Middle frontal gyrus (tissue), 1 donor: ENCODE data around the gene OR1J4.
"Not testable (repeated sequence)": the region's sequence is repeated elsewhere in the genome, so short reads cannot be mapped to it uniquely, and the experiment has no call there.

Experiments used
- DNase-seq: peaks from one replicate; pipeline ENCODE4 v3.0.0-alpha.2; 2015; ENCODE audit warnings: low spot score; ENCODE audit errors: extremely low spot score

The OR1J4 gene, protein sequence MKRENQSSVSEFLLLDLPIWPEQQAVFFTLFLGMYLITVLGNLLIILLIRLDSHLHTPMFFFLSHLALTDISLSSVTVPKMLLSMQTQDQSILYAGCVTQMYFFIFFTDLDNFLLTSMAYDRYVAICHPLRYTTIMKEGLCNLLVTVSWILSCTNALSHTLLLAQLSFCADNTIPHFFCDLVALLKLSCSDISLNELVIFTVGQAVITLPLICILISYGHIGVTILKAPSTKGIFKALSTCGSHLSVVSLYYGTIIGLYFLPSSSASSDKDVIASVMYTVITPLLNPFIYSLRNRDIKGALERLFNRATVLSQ

DNA sequence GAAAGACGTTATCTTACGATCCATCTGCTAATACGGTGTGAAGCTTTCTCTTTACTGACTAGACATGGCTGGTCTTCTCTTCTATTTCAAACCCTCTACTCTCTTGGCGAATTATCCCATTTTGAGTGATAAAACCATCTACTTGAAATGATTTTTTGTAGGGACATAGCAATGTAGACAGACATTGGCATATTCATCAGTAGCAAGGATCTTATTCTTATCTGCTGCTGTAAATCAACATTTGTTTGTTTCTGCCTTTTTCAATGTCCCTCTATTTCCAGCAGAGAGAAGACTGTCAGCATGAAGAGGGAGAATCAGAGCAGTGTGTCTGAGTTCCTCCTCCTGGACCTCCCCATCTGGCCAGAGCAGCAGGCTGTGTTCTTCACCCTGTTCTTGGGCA, at the start of gene OR1J4:
OR1J4 (plus strand) TSS at position 301 of the 400 bp plus-strand sequence; CDS start at position 301, 0 bp downstream.
- DNase-seq = no peak

DNA sequence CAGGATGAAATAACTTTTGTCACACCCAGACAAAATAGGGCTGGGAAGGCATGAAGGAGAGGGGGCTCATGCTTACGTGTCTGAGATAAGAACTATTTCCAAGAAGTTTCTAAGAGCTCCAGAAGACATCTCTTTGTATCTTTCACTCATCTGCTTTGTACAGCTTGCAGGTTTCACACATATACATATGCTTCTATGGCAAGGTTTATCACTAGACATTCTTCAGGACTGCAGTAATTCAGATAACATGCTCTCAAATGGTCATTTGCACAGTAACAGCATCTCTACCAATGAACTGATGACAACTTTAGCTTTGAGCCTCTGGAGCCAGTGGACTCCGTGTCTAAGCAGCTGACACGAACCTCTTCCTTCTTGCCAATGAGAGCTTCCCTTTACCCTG, 44.4 kb upstream of the OR1J4 start:
- no peak for DNase-seq

DNA sequence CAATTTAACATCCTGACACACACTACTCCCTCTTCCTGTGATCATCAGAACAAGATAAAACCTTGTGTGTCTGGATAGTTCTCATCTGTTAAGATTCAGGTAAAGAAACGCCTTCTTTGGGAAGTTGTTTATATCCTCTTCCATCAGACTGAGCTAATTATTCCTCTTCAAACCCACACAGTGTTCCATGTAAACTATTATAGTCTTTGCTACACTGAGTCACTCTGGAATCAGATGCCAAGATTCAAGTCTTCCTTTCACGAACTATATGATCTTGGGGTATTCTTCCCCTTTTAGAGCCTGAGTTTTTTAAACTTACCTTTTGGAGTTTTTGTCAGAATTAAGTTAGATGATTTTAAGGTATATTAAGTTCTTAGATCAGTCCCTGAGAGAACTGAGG, 43.2 kb upstream of the OR1J4 start:
- DNase-seq = no peak

DNA sequence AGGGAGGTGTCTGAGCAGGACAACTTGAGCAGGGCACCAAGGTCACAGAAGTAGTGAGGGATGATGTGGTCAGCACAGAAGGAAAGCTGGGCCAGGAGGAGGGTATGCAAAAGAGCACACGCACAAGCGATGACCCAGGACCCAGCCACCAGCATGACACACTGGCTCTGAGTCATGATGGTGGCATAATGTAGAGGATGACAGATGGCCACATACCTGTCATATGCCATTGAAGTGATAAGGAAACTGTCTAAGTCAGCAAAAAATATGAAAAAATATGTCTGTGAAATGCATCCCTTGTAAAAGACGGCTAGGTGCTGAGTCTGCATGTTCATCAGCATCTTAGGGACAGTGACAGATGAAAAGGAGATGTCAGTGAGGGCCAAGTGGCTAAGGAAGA, 41.6 kb upstream of the OR1J4 start:
- no peak for DNase-seq

DNA sequence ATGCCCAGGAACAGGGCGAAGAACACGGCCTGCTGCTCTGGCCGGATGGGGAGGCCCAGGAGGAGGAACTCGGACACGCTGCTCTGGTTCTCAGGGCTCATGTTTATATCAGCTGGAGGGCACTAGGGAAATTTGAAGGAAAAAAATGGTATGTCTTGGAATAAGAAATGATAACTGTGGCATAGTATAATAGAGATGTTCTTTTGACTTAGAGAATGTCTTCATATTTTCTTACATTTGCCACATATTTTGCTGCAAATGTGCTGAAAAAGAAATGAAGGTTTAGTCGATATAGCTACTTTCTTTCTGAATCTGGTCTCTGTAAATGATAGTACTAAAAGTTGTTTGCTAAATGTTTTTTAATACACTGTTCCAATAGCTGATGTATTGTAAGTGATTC, 41.1 kb upstream of the OR1J4 start, which contains the start of gene OR1J1:
OR1J1 (minus strand) TSS at position 101 of the 400 bp plus-strand sequence; CDS start at position 101, 0 bp downstream.
- no peak for DNase-seq

DNA sequence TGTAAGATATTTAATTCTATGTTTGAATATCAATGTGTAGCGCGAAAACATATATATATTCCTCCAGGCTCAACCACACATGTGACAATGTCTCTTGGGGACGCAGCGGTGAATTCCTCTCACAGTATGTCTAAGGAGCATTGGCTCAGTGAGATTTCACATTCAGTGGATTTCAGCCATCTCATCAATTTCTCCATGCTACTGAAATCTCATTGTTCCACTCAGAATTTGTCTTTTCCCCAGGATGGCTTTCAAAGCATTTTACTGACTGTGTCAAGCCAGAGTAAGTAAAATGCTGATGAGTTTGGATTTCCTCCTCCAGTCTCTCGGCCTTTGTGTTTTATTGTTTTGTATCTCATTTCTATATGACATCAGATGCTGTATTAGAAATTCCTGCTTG, 39.9 kb upstream of the OR1J4 start:
- DNase-seq = no peak

DNA sequence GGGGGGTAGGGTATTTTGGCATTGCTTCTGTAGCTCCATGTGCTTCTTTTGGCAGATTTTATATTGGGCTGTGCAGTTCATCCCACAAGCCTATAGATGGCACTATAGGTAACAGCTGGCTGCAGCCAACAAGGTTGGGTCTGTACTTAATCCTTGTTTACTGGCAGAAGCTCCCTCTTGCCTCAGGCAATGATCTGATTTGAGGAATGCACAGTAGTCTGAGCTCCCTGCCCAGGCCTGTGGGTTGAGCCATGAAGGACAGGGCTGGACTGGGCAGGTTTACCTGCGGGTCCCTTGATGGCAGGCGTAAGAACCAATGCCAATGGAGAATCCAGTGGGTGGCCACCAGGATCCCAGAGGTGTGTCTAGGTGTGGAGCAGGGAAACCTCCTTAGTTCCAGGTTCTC, 20.1 kb upstream of the OR1J4 start:
- DNase-seq = no peak

DNA sequence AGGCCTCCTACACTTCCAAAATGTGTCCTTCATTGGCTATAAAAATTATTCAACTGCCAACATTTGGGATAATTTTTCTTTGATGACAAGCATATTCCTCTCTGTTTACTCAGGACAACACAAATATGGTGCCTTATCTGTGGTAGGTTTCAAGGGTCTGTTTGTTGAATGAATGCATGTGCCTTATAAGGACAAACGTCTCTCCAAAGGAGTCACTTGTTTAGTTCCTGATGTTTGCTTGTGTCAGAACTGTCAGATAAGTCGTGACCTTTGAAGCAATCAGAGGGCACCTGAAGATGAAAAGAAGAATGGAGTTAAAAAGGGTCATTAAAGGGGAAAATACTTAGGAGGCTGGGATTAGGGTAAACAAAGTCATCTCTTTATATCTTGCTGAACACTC, 12.0 kb upstream of the OR1J4 start:
- DNase-seq = no peak

DNA sequence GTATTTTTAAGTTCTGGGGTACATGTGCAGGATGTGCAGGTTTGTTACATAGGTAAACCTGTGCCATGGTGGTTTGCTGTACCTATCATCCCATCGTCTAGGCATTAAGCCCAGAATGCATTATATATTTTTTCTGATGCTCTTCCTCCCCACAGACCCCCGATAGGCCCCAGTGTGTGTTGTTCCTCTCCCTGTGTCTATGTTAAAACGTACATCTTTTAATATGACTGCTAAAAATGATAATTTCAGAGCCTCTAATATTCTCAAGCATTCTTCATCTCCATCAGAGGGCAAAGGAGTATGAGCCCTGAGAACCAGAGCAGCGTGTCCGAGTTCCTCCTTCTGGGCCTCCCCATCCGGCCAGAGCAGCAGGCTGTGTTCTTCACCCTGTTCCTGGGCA, 8.4 kb upstream of the OR1J4 start, which contains the start of gene OR1J2:
OR1J2 (plus strand) TSS at position 301 of the 400 bp plus-strand sequence; CDS start at position 301, 0 bp downstream.
- no peak for DNase-seq

DNA sequence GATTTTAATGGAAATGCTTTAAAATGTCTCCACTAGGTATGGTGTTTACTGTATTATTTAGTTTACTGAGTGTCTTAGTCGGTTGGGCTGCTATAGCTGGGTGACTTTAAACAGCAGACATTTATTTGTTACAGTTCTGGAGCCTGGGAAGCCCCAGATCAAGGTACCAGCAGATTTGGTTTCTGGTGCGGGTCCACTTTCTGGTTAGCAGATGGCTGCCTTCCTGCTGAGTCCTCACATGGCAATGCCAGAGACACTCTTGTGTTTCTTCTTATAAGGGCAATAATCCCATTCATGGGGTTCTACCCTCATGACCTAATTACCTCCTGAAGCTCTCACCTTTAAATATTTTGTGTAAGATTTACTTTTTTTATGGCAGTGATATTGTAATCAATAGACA, 715 bp upstream of the OR1J4 start:
- DNase-seq = no peak

DNA sequence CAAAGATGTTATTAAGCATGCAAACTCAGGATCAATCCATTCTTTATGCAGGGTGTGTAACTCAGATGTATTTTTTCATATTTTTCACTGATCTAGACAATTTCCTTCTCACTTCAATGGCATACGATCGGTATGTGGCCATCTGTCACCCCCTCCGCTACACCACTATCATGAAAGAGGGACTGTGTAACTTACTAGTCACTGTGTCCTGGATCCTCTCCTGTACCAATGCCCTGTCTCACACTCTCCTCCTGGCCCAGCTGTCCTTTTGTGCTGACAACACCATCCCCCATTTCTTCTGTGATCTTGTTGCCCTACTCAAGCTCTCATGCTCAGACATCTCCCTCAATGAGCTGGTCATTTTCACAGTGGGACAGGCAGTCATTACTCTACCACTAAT, 435 bp downstream of the OR1J4 start:
- no peak for DNase-seq

DNA sequence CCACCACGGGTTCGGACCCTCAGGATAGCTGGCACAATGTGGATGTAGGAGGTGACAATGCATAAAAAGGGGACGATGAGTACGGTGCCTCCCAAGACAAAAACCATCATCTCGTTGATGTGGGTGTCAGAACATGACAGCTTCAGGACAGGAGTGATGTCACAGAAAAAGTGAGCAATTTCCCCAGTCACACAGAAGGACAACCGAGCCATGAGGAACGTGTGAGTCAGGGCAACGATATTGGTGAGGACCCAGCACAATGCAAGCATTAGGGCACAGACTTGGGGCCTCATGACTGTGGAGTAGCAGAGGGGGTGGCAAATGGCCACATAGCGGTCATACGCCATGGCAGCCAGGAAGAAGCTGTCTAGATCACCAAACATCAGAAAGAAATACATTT, 7.7 kb downstream of the OR1J4 start:
- no peak for DNase-seq

DNA sequence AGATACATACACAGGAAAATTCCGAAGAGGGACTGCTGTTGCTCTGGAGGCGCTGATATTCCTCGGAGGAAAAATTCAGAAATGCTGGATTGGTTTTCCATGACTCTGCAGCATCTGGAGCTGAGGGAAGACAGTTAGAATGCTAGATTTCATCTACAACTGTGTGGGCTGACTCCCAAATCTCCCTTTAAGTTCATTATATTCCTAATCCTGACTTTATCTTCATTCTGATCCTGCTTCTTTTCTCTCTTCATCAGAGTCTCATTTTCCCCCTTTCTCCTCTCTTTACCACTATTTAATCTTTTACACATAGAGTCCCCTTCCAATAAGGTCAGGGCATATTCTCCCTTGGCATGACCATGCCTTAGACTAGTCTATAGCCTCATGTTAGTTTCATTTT, 8.3 kb downstream of the OR1J4 start, which contains the start of gene OR1N1:
OR1N1 (minus strand) TSS at position 101 of the 400 bp plus-strand sequence; CDS start at position 101, 0 bp downstream.
- no peak for DNase-seq

DNA sequence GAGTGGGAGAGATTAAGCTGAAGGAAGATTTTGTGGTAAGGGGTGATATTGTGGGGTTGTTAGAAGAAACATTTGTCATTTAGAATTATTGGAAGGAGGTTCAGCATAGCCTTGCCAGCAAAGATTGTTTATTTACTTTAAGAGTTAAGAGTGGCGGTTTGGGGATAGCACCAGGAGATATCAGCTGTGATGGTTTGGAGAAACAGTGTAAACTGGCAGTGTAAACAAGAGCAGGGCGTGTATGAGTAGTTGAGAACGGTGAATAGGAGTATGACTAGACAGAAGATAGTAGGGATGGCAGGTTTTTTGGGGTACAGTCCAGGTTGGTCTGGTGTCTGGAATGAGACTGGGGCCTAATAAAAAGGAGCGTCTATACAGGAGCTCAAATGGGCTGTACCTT, 12.2 kb downstream of the OR1J4 start:
- DNase-seq = not testable (repeated sequence)

DNA sequence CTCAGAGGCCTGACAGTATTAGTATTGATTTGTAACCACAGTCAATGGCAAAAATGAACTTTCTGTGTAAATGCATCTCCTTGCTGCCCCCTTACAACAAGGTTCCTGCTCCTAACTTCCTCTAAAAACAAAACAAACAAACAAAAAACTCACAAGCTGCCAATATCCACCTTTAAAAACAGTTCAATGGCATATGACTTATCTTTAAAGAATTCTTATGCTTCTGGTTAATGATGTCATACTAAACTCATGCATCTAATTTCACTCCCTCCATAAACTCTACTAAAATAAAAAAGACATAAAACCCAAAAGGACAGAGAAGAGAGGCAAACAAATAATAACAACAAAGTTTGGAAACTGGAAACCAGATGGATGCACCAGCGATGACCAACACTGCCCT, 17.2 kb downstream of the OR1J4 start:
- DNase-seq = no peak

DNA sequence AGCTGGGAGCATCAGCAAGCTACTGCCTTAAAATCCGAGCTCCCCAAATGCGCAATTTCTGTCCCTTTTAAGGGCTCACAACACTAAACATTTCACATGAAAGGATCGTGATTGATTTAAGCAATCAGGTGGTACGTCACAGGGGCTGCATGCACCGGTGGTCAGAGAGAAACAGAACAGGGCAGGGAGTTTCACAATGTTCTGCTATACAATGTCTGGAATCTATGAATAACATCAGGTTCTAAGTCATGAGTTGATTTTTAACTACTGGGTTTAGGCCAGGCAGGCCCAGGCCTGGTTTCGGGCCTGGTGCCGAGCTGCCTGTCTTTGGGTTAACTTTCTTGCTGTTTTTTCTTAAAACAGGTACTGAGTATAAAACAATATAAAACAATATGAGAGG, 18.1 kb downstream of the OR1J4 start:
- DNase-seq = not testable (repeated sequence)

DNA sequence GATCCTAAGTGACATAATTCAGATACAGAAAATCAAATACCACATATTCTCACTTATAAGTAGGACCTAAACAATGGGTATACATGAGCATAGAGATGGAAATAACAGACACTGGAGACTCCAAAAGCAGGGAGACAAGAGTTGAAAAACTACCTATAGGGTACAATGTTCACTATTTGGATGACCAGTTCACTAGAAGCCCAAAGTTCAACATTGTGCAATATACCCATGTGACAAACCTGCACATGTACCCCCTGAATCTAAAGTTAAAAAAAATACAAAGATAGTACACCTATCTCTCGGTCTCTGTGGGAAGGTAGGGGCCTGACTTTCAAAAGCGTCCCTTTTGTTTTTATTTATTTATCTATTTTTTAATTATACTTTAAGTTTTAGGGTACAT, 19.8 kb downstream of the OR1J4 start:
- DNase-seq = no peak

DNA sequence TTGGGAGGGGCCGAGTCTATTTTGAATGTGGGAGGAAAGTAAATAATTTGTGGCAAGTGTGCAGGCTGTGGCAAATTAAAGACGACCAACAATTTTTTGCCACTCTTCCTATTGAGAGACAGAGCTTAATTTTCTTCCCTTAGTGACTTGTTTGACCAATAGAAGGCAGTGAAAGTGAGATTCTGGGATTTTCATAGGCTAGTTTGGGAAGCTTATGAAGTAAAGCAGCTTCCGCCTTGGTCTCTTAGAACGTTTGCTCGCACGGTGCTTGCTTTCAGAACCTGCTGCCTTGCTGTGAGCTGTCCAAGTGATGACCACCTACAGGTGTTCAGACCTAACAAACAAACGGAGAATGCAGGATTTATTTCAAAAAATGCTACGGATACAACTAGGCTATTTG, 27.3 kb downstream of the OR1J4 start:
- DNase-seq = no peak

DNA sequence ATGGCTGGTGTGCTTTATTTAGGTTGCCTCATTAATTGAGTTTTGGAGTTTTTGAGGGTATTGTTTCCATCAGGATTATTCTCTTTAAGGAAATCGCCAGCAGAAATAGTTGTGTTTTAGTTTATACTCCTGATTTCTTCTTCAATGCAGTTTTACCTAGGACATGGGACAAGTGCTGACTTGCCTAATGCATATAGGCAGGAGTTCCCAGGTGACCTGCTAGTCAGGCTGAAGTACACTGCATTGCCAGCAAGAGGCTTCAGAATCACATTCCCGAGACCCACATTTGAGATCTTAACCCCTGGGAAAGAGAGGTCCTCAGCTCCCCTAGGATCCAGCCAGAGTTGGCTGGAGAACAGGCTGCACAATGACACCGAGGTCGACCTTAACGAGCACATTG, 32.4 kb downstream of the OR1J4 start:
- no peak for DNase-seq

DNA sequence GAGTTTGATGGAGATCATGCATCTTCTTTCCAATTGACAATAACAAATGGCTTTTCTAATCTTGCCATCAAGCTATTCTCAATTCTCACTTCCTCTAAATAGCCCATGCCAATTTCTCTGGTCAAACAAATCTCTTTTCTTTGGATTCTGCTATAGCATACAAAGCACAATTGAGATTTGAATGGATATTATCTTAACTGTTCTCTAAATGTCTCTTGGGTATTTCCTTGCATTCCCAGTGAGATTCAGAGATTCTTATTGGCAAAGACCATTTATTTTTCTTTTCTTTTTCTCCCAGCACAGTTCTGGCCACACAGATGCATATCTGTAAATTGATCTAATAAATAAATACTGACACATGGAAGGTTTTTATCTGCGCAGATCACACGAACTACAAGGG, 33.9 kb downstream of the OR1J4 start, which contains the start of gene OR1N2:
OR1N2 (plus strand) TSS at position 301 of the 400 bp plus-strand sequence. CDS start 100 bp downstream, outside the sequence.
- DNase-seq = no peak

DNA sequence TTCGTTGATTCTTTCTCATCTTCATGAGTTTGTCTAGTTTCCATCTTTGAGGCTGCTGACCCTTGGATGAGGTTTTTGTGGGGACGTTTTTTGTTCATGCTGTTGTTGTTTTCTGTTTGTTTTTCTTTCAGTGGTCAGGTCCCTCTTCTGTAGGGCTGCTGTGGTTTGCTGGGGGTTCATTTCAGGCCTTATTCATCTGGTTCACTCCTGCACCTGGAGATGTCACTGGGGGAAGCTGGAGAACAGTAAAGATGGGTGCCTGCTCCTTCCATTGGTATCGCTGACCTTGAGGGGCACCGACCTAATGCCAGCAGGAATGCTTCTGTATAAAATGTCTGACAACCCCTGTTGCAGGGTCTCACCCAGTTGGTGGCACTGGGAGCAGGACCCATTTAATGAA, 42.5 kb downstream of the OR1J4 start:
- no peak for DNase-seq

DNA sequence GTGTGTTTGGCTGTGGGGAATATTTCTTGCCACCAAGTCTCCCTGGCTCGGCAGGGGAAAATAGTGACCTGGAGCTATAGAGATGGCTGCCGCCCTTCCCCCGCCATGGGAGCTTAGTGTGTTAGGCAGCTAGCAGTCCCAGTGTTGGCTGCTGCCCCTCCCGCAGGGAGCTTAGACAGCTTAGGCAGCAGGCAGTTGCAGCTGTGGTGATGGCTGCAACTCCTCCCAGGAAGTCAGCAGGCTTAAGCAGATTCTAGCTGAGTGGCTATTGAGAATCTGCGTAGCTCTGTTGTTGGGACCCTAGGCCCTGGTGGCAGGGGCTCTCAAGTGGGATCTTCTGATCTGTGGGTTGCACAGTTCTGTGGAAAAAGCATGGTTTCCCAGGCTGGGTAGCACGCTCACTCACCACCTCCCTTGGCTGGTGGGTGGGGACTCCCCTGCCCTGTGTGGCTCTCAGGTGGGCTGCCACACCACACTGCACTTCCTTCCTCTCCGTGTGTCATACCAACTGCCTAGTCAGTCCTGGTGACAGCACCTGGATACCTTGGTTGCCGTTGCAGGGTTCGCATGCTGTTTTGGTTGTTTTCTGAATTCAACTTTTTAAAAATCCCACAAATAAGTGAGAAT, 43.3 kb downstream of the OR1J4 start:
- DNase-seq = no peak

DNA sequence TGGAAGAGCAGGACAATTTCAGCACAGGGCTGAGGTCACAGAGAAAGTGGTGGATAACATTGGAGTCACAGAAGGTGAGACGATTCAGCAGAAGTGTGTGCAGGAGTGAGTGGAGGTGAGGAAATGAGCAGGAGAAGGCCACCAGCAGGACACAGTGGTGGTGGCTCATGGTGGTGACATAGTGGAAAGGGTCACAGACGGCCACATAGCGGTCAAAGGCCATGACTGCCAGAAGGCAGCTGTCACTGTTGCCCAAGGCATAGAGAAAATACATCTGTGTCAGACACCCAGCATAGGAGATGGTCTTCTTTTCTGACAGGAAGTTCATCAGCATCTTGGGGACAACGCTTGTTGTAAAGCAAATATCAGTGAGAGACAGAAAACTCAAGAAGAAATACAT, 49.0 kb downstream of the OR1J4 start:
- DNase-seq = no peak
